GM21526 (cell line): ENCODE data around the gene CMYA5.

Experiments
- ATAC-seq: cut with Tn5 transposase; IDR thresholded peaks from one replicate; pipeline ENCODE4 v1.9.1; 2021; ENCODE audit warnings: moderate library complexity; ENCODE audit not compliant: unreplicated experiment, low FRiP score

Gene CMYA5

GRCh38 chr5:79793304-79793703 lies 103.7 kb downstream of the CMYA5 start:
- ATAC-seq, result no peak

- ATAC-seq, result no peak
Measured at GRCh38 chr5:79793722-79794121, 104.1 kb downstream of the CMYA5 start.

- no peak for ATAC-seq
Measured at GRCh38 chr5:79794347-79794746, 104.7 kb downstream of the CMYA5 start.

- ATAC-seq, result no peak
Measured at GRCh38 chr5:79795764-79796398, 106.2 kb downstream of the CMYA5 start.

- no peak for ATAC-seq
Measured at GRCh38 chr5:79798893-79799590, 109.4 kb downstream of the CMYA5 start.

GRCh38 chr5:79800979-79801827 lies 111.6 kb downstream of the CMYA5 start:
- no peak for ATAC-seq

GRCh38 chr5:79802406-79802805 lies 112.8 kb downstream of the CMYA5 start:
- no peak for ATAC-seq

GRCh38 chr5:79803007-79803406 lies 113.4 kb downstream of the CMYA5 start:
- ATAC-seq, result no peak

GRCh38 chr5:79806741-79807140 lies 117.1 kb downstream of the CMYA5 start:
- no peak for ATAC-seq

- no peak for ATAC-seq
Measured at GRCh38 chr5:79809743-79810142, 120.1 kb downstream of the CMYA5 start.

- ATAC-seq, result no peak
Measured at GRCh38 chr5:79811081-79811480, 121.4 kb downstream of the CMYA5 start.

- ATAC-seq, result no peak
Measured at GRCh38 chr5:79811904-79812303, 122.3 kb downstream of the CMYA5 start.

- ATAC-seq, result no peak
Measured at GRCh38 chr5:79814699-79815098, 125.1 kb downstream of the CMYA5 start.

GRCh38 chr5:79816014-79816413 lies 126.4 kb downstream of the CMYA5 start:
- no peak for ATAC-seq

- ATAC-seq, result no peak
Measured at GRCh38 chr5:79820648-79821047, 131.0 kb downstream of the CMYA5 start.

GRCh38 chr5:79824444-79824843 lies 134.8 kb downstream of the CMYA5 start:
- ATAC-seq, result no peak

GRCh38 chr5:79825802-79826201 lies 136.2 kb downstream of the CMYA5 start:
- ATAC-seq, result no peak

GRCh38 chr5:79827159-79827629 lies 137.6 kb downstream of the CMYA5 start:
- ATAC-seq, result no peak

GRCh38 chr5:79829260-79829659 lies 139.6 kb downstream of the CMYA5 start:
- ATAC-seq, result no peak

- no peak for ATAC-seq
Measured at GRCh38 chr5:79831381-79832309, 142.0 kb downstream of the CMYA5 start.
